ENCODE data around the gene SCARF2. TPM values are rescaled to one million over a fixed set of nuclear protein-coding genes. Genes with fewer than 3 reads are reported as not detected.

The SCARF2 gene
- total and polyA plus RNA-seq, 2 donors (not counting 1 experiment from before 2014, with no cell fraction given): 8.1 to 14.5 TPM

DNA sequence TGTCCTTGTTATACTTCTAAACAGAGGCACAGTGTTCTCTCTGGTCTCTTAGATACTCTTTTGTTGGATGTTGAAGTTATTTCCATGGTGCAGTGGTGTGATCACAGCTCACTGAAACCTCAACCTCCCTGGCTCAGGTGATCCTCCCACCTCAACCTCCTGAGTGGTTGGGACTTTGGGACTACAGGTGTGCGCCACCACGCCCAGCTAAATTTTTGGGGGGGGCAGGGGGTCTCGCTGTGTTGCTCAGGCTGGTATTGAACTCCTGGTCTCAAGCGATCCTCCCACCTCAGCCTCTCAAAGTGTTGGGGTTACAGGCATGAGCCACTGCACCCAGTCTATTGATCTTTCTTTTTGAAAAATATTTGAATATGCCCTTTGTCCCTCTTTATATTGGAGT, 28.7 kb downstream of the SCARF2 start:
- Histone ChIP-seq H4K20me1 (ENCODE audit: control insufficient read depth, extremely low read depth, insufficient read depth, low read length) (no peaks in the 10 kb centered on the region), H3K9ac (ENCODE audit: insufficient read depth, low read length) (no peak overlapping the region), H3K4me2 (ENCODE audit: extremely low read depth, insufficient read depth, low read length) (no peak overlapping the region), H3K9me3 (ENCODE audit: control insufficient read depth, insufficient read depth, low read depth, low read length) (no peaks in the 10 kb centered on the region), H2AFZ (ENCODE audit: low read length) (no peak overlapping the region), H3K27ac (ENCODE audit: insufficient read depth, low read length) (no peak overlapping the region), H3K79me2 (ENCODE audit: control insufficient read depth, insufficient read depth, low read length) (no peaks in the 10 kb centered on the region), H3K4me1 (ENCODE audit: control insufficient read depth, extremely low read depth, insufficient read depth, low read length) (no peaks in the 10 kb centered on the region), H3K27me3 (ENCODE audit: control insufficient read depth, insufficient read depth, low read length) (no peaks in the 10 kb centered on the region), H3K4me3 (replicated peaks in 1 of 4; ENCODE audit: control extremely low read depth in 1 of 4, insufficient read depth in 1 of 4, low read depth in 3 of 4, low read length in 4 of 4) (no peak overlapping the region), H3K36me3 (ENCODE audit: control insufficient read depth, insufficient read depth, low read length) (peaks cover 9% of the 10 kb centered on the region)
- DNase-seq (ENCODE audit: low read depth in 2 of 2): no peak
- TF ChIP-seq, protein P1, sequence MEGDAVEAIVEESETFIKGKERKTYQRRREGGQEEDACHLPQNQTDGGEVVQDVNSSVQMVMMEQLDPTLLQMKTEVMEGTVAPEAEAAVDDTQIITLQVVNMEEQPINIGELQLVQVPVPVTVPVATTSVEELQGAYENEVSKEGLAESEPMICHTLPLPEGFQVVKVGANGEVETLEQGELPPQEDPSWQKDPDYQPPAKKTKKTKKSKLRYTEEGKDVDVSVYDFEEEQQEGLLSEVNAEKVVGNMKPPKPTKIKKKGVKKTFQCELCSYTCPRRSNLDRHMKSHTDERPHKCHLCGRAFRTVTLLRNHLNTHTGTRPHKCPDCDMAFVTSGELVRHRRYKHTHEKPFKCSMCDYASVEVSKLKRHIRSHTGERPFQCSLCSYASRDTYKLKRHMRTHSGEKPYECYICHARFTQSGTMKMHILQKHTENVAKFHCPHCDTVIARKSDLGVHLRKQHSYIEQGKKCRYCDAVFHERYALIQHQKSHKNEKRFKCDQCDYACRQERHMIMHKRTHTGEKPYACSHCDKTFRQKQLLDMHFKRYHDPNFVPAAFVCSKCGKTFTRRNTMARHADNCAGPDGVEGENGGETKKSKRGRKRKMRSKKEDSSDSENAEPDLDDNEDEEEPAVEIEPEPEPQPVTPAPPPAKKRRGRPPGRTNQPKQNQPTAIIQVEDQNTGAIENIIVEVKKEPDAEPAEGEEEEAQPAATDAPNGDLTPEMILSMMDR (conservative IDR thresholded peaks at IDR 0.05 in 1 of 2, IDR thresholded peaks at IDR 0.05 in 1 of 2; ENCODE audit: low read depth in 1 of 2, low read length in 2 of 2): no peak
- no peak for TF ChIP-seq EZH2 (IDR thresholded peaks at IDR 0.05; ENCODE audit: low read length, missing control alignments)

DNA sequence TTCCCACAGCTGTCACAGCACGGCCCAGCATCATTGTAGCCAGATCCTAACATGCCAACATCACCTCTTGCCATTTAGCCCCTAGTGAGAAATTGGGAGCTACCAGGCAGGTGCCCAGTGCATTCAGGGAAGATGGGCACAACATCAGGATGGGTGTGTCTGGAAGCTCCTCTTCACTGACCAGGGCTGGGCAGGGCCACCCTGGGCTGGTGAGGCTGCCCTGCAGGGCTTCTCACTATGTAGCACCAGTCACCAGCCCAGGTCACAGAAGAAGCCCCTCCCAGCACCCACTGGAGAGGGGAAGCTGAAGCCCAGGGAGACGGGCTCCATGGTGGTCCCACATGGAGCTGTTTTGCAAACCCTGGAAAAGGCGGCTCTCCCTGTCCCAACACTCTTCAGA, 29.8 kb downstream of the SCARF2 start:
- H3K79me2 ChIP-seq (ENCODE audit: control insufficient read depth, insufficient read depth, low read length): no peaks in the 10 kb centered on the region
- no peak overlapping the region for H3K4me3 ChIP-seq (replicated peaks in 1 of 4; ENCODE audit: control extremely low read depth in 1 of 4, insufficient read depth in 1 of 4, low read depth in 3 of 4, low read length in 4 of 4)
- H3K4me2 ChIP-seq (ENCODE audit: extremely low read depth, insufficient read depth, low read length): no peak overlapping the region
- H4K20me1 ChIP-seq (ENCODE audit: control insufficient read depth, extremely low read depth, insufficient read depth, low read length): no peaks in the 10 kb centered on the region
- no peak overlapping the region for H2AFZ ChIP-seq (ENCODE audit: low read length)
- H3K4me1 ChIP-seq (ENCODE audit: control insufficient read depth, extremely low read depth, insufficient read depth, low read length): no peaks in the 10 kb centered on the region
- DNase-seq (ENCODE audit: low read depth in 2 of 2): no peak
- no peaks in the 10 kb centered on the region for H3K27me3 ChIP-seq (ENCODE audit: control insufficient read depth, insufficient read depth, low read length)
- H3K9me3 ChIP-seq (ENCODE audit: control insufficient read depth, insufficient read depth, low read depth, low read length): no peaks in the 10 kb centered on the region
- H3K9ac ChIP-seq (ENCODE audit: insufficient read depth, low read length): no peak overlapping the region
- peaks cover 13% of the 10 kb centered on the region for H3K36me3 ChIP-seq (ENCODE audit: control insufficient read depth, insufficient read depth, low read length)
- H3K27ac ChIP-seq (ENCODE audit: insufficient read depth, low read length): no peak overlapping the region
- TF ChIP-seq EZH2 (IDR thresholded peaks at IDR 0.05; ENCODE audit: low read length, missing control alignments): no peak
- TF ChIP-seq, protein P1 (conservative IDR thresholded peaks at IDR 0.05 in 1 of 2, IDR thresholded peaks at IDR 0.05 in 1 of 2; ENCODE audit: low read depth in 1 of 2, low read length in 2 of 2): no peak

DNA sequence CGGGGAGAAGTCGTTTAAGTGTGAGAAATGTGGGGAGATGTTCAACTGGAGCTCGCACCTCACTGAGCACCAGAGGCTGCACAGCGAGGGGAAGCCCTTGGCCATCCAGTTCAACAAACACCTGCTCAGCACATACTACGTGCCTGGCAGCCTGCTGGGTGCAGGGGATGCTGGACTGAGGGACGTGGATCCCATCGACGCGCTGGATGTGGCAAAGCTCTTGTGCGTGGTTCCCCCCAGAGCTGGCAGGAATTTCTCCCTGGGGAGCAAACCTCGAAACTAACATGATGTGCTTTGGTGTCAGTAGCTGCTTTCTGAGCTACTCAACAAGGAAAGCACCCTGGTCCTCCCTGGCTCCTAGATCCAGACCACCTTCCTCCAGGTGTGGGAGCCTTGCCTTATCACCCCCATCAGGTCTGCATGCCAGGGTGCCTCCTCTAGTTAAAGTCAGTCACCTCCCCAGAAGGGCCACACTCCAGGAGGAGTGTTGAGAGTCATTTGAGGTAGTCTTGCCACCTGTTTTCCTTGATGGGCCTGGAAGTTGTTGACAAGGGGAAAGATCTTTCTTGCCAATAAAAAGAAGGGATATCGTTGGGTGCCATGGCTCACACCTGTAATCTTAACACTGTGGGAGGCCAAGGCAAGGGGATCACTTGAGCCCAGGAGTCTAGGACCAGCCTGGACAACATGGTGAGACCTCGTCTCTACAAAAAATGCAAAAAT, 30.8 kb downstream of the SCARF2 start:
- Histone ChIP-seq H3K36me3 (ENCODE audit: control insufficient read depth, insufficient read depth, low read length) (peaks cover 13% of the 10 kb centered on the region), H4K20me1 (ENCODE audit: control insufficient read depth, extremely low read depth, insufficient read depth, low read length) (no peaks in the 10 kb centered on the region), H3K9me3 (ENCODE audit: control insufficient read depth, insufficient read depth, low read depth, low read length) (no peaks in the 10 kb centered on the region), H3K4me2 (ENCODE audit: extremely low read depth, insufficient read depth, low read length) (no peak overlapping the region), H3K4me3 (replicated peaks in 1 of 4; ENCODE audit: control extremely low read depth in 1 of 4, insufficient read depth in 1 of 4, low read depth in 3 of 4, low read length in 4 of 4) (no peak overlapping the region), H3K79me2 (ENCODE audit: control insufficient read depth, insufficient read depth, low read length) (no peaks in the 10 kb centered on the region), H3K4me1 (ENCODE audit: control insufficient read depth, extremely low read depth, insufficient read depth, low read length) (no peaks in the 10 kb centered on the region), H3K9ac (ENCODE audit: insufficient read depth, low read length) (no peak overlapping the region), H3K27me3 (ENCODE audit: control insufficient read depth, insufficient read depth, low read length) (no peaks in the 10 kb centered on the region), H2AFZ (ENCODE audit: low read length) (no peak overlapping the region), H3K27ac (ENCODE audit: insufficient read depth, low read length) (no peak overlapping the region)
- no peak for DNase-seq (ENCODE audit: low read depth in 2 of 2)
- TF ChIP-seq, protein P1 (conservative IDR thresholded peaks at IDR 0.05 in 1 of 2, IDR thresholded peaks at IDR 0.05 in 1 of 2; ENCODE audit: low read depth in 1 of 2, low read length in 2 of 2): no peak
- no peak for TF ChIP-seq EZH2 (IDR thresholded peaks at IDR 0.05; ENCODE audit: low read length, missing control alignments)
